ENCODE results near the gene MFSD11.
"Not testable (repeated sequence)": the region's sequence is repeated elsewhere in the genome, so short reads cannot be mapped to it uniquely, and the experiment has no call there.

Gene MFSD11

GRCh38 chr17:76748657-76749056, 10.7 kb downstream of the MFSD11 start:
- DNase-seq (ENCODE audit: low spot score), result no peak

DNA sequence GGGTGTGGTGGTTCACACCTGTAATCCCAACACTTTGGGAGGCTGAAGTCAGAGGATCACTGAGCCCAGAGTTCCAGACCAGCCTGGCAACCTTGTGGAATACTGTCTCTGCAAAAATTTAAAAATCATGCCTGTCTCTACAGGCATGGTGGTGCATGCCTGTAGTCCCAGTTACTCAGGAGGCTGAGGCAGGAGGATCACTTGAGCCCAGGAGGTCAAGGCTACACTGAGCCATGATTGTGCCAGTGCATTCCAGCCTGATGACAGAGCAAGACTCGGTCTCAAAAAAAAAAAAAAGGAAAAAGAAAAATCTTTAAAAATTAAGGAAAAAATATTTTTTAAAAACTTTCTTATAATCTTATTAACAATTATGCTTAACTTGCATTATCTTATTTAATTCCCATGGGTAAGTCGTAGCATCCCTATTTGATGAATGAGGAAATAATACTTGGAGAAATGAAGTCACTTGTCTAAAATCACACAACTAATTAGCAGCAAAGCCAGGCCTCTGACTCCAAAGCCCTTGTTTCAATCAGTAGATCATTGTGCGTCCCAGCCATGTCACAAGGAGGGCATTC, 13.6 kb downstream of the MFSD11 start:
- no peak for DNase-seq (ENCODE audit: low spot score)

DNA sequence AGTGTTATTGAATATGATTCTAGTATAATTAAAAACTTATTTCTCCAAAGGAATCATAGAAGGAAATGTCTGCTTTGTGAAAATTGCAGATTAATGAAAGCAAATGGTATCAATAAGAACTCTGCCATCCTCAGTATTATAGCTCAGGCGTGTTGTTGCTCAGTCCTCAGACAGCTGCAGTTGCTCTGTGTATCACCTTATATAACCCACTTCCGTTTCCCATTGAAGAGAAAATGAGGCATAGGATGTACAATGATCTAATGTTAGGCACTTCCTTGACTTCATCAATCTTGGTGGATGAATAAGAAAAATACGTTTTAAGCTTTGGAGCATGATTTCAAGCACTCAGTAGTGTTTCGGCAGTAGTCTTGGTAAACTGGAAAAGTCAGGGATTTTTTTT, 14.1 kb downstream of the MFSD11 start:
- no peak for DNase-seq (ENCODE audit: low spot score)

DNA sequence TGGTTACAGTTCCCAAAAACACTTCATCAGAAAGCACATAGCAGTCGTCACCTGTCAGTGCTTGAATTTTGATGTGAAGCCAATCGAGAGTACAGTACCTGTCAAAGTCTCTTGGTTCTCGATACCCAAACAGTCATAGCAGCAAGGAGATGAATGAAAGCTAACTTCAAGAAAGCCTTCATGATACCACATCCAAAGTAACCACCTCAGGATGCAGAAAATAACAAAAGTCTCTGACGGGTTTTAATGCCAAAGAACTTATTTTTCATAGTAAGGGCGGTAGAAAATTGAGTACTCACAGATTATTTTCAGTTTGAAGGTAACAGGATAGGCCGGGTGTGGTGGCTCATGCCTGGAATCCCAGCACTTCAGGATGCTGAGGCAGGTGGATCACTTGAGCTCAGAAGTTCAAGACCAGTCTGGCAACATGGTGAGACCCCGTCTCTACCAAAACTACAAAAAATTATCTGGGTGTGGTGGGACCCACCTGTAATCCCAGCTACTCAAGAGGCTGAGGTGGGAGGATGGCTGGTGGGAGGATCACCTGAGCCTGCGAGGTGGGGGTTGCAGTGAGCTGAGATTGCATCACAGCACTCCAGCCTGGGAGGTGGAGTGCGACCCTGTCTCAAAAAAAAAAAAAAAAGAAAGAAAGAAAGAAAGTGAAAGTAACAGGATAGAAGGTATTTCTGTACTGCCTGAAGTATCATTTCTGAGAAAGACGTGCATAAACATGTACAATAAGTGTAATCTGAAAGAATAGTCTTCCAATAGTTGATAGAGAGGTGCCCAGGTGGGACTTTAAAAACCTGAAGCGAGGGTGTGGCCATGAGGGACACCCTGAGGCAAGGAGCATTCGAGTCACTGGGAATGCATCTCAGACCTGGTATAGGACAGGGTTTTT, 15.4 kb downstream of the MFSD11 start:
- DNase-seq (ENCODE audit: low spot score), result no peak

GRCh38 chr17:76755285-76755684, 17.4 kb downstream of the MFSD11 start:
- no peak for DNase-seq (ENCODE audit: low spot score)

GRCh38 chr17:76757256-76757655, 19.3 kb downstream of the MFSD11 start:
- no peak for DNase-seq (ENCODE audit: low spot score)

- DNase-seq (ENCODE audit: low spot score), result no peak
These were observed 20.7 kb downstream of the MFSD11 start for GRCh38 chr17:76758570-76758969.

DNA sequence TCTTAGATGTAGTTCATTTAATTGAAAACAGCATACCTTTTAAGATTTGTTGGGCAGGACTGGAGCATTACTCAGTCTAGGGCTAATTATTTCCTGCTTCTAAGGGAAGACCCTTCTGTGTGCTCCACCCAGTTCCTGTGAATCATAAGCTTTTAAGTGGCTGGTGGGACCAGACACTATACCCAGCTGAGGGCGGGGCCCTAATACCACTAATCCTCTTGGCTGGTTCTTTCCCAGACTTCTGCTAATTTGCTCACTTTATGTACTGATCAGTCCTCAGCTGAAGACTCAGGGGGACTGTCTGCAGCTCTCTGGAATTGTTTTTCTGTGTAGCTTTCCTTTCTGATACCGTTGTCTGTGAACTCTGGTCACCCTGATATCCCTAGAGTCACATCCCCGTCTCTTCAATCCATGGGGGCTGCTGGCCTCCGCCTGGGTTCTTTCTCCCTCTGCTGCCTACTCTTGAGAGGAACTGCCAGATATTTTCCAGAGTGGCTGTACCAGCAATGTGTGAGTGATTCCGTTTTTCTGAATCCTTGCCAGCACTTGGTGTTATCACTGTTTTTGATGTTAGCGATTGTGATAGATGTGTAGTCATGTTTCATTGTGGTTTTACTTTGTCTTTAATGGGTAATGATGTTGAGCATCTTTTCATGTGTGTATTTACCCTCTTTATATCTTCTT, 35.1 kb downstream of the MFSD11 start:
- DNase-seq (ENCODE audit: low spot score), result peak; percentile 88

DNA sequence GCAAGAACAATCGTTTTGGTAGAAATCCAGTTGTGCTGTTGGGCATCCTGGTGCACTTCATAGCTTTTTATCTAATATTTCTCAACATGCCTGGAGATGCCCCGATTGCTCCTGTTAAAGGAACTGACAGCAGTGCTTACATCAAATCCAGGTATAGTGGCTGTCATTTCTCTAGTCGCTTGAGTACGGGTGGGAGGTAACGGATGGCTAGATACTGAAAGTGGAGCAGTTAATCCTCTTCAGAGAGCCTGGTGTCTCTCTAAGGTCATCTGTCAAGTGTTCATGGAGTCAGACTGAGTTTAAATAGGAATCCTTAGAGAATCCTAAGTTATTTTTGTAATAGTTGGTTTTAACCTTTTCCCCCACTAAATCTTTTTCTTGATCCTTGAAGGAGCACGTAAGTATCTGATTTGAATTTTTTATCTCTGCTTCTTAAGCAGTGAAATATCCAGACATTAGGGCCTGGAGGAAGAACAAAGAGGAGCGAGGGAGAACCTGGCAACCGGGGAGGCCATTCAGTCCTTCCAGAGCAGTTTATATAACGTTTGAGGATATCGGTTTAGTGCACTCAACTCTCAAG, 37.2 kb downstream of the MFSD11 start:
- no peak for DNase-seq (ENCODE audit: low spot score)

DNA sequence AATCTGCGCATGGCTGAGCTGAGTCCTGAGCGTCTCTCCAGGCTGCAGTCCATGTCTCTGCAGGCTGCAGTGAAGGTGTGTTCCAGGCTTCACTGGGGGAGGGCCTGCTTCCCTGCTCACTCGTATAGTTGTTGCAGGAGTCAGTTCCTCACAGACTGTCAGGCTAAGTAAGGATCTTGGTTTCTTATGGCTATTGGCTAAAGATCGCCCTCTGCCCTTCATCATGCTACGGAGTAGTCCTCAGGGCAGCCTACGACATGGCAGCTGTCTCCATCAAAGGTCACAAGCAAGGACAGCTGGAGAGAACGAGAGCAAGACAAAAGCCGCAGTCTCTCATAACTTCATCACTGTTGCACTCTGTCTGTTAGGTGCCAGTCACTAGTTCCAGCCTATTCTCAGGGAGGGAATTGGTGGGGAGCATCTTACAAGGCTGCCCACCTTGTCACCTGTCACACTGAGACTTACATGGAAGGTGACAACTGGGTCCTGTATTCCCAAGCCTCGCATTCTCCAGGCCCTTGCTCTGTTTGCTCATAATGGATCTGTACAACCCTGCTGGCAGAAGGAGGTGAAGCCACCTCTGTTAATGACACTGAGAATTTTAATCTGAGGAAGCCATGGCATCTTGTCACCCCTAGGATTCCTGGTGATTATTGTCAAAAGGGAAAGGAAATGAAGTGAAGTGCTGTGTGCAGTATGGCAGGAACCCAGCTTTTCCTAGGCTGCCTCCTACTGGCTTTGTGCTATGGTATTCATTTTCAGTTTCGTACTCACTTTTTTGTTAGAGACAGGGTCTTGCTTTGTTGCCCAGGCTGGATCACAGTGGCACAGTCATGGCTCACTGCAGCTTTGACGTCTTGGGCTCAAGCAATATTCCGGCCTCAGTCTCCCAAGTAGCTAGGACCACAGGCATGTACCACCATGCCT, 43.4 kb downstream of the MFSD11 start:
- no peak for DNase-seq (ENCODE audit: low spot score)

DNA sequence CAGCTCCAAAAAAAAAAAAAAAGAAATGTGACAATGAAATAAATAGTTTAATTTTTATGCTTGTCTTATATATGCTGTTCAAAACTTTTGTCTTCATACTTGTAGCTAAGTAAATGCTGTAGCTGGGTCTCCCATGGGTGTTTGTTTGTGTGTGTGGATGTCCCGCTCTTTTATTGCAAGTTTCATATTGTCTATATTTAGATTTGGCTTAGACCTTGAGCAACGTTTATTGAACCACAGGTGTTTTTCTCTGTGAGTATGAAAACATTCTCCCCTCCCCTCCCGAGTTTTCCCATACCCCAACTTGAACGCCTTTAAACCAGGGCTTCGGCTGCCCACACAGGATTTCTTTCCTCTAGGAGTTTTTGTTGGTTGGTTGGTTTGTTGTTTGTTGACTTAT, 45.2 kb downstream of the MFSD11 start:
- DNase-seq (ENCODE audit: low spot score), result no peak

DNA sequence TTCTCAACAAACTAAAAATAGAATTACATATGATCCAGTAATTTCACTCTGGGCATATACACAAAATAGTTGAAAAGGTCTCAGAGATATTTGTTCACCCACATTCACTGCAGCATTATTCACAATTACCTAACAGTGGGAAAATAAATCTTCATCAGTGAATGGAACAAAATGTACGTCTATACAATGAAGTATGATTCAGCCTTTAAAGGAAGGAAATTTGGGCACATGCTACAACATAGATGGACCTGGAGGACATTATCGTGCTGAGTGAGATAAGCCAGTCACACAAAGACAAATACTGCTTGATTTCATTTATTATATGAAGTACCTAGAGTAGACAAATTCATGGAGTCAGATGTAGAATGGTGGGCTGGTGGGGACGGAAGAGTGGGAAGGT, 47.0 kb downstream of the MFSD11 start:
- no peak for DNase-seq (ENCODE audit: low spot score)

GRCh38 chr17:76787866-76788265, 49.9 kb downstream of the MFSD11 start:
- not testable (repeated sequence) for DNase-seq (ENCODE audit: low spot score)

GRCh38 chr17:76789235-76789788, 51.4 kb downstream of the MFSD11 start:
- DNase-seq (ENCODE audit: low spot score), result no peak

- peak; percentile 57 for DNase-seq (ENCODE audit: low spot score)
These were observed 53.4 kb downstream of the MFSD11 start for GRCh38 chr17:76791053-76791980.

DNA sequence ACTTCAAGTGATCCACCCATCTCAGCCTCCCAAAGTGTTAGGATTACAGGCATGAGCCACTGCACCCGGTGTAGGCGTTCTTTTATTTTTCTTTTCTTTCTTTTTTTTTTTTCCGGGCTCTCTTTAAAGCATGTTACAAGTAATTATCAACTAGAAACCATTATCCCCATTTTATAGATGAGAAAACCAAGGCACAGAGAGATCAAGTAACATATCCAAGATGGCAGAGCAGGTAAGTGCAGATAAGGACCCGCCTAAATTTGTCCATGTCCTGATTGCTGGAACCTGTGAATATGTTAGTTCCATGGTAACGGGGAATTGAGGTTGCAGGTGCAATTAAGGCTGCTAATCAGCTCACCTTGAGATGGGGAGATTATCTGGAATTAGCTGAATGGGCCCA, 54.4 kb downstream of the MFSD11 start:
- no peak for DNase-seq (ENCODE audit: low spot score)

DNA sequence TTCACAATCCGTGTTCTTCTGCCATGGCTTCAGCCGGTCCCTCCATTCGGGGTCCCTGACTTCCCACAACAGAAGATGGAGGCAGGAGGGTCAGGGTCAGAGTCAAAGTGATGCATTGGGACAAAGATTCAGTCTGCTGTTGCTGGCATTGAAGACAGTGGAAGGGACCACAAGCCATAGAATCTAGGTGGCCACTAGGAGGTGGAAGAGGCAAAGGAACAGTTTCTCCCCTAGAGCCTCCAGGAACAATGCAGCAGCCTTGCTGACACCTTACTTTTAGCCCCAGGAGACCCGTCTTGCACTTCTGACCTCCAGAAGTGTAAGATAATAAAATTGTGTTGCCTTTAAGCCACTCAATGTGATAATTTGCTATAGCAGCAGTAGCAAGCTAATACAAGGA, 55.9 kb downstream of the MFSD11 start:
- peak; percentile 33 for DNase-seq (ENCODE audit: low spot score)

- no peak for DNase-seq (ENCODE audit: low spot score)
These were observed 58.2 kb downstream of the MFSD11 start for GRCh38 chr17:76796081-76796480.

- DNase-seq (ENCODE audit: low spot score), result no peak
These were observed 59.4 kb downstream of the MFSD11 start for GRCh38 chr17:76797241-76797840.

DNA sequence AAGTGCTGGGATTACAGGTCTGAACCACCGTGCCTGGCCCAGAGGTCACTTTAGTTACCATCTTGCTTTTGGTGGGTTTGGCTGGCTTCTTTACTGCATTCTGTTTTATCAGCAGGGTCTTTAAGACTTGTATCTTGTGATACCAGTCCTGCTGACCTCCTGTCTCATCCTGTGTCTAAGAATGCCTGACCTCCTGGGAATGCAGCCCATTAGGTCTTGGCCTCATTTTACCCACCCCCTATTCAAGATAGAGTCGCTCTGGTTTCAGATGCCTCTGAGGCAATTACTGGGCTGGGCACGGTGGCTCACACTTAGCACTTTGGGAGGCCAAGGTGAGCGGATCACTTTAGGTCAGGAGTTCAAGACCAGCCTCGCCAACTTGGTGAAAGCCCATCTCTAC, 63.8 kb downstream of the MFSD11 start:
- no peak for DNase-seq (ENCODE audit: low spot score)

Measured in GM03348 (cell line).